HepG2 (cell line): Measurements from ENCODE around the gene MORC4. TPM values are rescaled to one million over a fixed set of nuclear protein-coding genes. Genes with fewer than 3 reads are reported as not detected.

Experiments used
- CENPX ChIP-seq: sonication (generic); formaldehyde crosslinking; IDR thresholded peaks from 2 replicates; pipeline ENCODE4 v1.9.0; 2021; ENCODE audit warnings: mild to moderate bottlenecking, missing genetic modification reagents, moderate library complexity
- HIVEP1 ChIP-seq: sonication (generic); formaldehyde crosslinking; IDR thresholded peaks from 2 replicates; pipeline ENCODE4 v1.4.0; 2020; ENCODE audit warnings: mild to moderate bottlenecking, missing genetic modification reagents
- KIAA2018 ChIP-seq: sonication (generic); formaldehyde crosslinking; IDR thresholded peaks from 2 replicates; pipeline ENCODE4 v1.5.0; 2020; ENCODE audit warnings: mild to moderate bottlenecking, missing genetic modification reagents, borderline replicate concordance
- MYNN ChIP-seq: sonication (generic); formaldehyde crosslinking; IDR thresholded peaks from 2 replicates; pipeline ENCODE4 v1.4.0; 2020; ENCODE audit warnings: mild to moderate bottlenecking, low read depth, missing genetic modification reagents
- PAXIP1 ChIP-seq: sonication (generic); formaldehyde crosslinking; conservative IDR thresholded peaks from 2 replicates; pipeline ENCODE4 v1.4.0; 2020; ENCODE audit warnings: mild to moderate bottlenecking, missing genetic modification reagents, moderate library complexity
- RFXAP ChIP-seq: sonication (generic); formaldehyde crosslinking; IDR thresholded peaks from 2 replicates; pipeline ENCODE4 v1.4.0; 2020; ENCODE audit warnings: missing genetic modification reagents, borderline replicate concordance
- SNAI1 ChIP-seq: sonication (generic); formaldehyde crosslinking; IDR thresholded peaks from 2 replicates; pipeline ENCODE4 v1.5.0; 2020; ENCODE audit warnings: mild to moderate bottlenecking, missing genetic modification reagents, borderline replicate concordance
- THRA ChIP-seq: sonication (generic); formaldehyde crosslinking; IDR thresholded peaks from 2 replicates; pipeline ENCODE4 v1.4.0; 2020; ENCODE audit warnings: missing genetic modification reagents, borderline replicate concordance
- ZNF142 ChIP-seq: sonication (generic); formaldehyde crosslinking; IDR thresholded peaks from 2 replicates; pipeline ENCODE4 v1.4.0; 2020; ENCODE audit warnings: missing genetic modification reagents
- ZNF703 ChIP-seq: sonication (generic); formaldehyde crosslinking; IDR thresholded peaks from 2 replicates; pipeline ENCODE4 v1.5.1; 2020; ENCODE audit warnings: missing genetic modification reagents, mild to moderate bottlenecking, moderate library complexity, borderline replicate concordance
- polyA plus RNA-seq, 8 experiments: library from polyadenylated mRNA; depleted of rRNA in 3 of 8; stranded (reverse) in 7 of 8; unstranded in 1 of 8; fragments of >200 nt; fragmentation: Illumina TruSeq in 4 of 8; extraction: Trizol in 4 of 8; gene quantifications; 2 replicates each; pipeline versions ENCODE4 v1.2.1 to v1.2.3, GENCODE V29; 2011 to 2016; ENCODE audit warnings: low read depth in 4 of 8, missing spikeins in 1 of 8, mixed read lengths in 1 of 8; ENCODE audit not compliant: insufficient read depth in 1 of 8
- total RNA-seq, 5 experiments: library from RNA; depleted of rRNA; stranded (reverse); fragments of >200 nt; fragmentation: Illumina TruSeq; extraction: Trizol; gene quantifications; 2 replicates each; pipeline ENCODE4 v1.2.3, GENCODE V29; 2016; ENCODE audit warnings: low read depth in 1 of 5

MORC4 gene
- total and polyA plus RNA-seq, 2 of the 13 experiments (the other 11 are each of a cell fraction or from before 2014, with no cell fraction given) = 7.3 to 17.6 TPM

GRCh38 chrX:106902684-106903083 is 97.3 kb downstream of the MORC4 start (continued):
- TF ChIP-seq KIAA2018 (CRISPR knock-in tag) (no peak), SNAI1 (CRISPR knock-in tag) (no peak), RFXAP (no peak), MYNN (CRISPR knock-in tag) (no peak), CENPX (CRISPR knock-in tag) (no peak), PAXIP1 (CRISPR knock-in tag) (peak; percentile 63), ZNF703 (CRISPR knock-in tag) (no peak), HIVEP1 (CRISPR knock-in tag) (no peak), ZNF142 (no peak), THRA (CRISPR knock-in tag) (peak; percentile 17; the same call in 1 of the 2 replicates)
